SK-N-SH (cell line): Measurements from ENCODE around the gene AGXT. TPM values are rescaled to one million over a fixed set of nuclear protein-coding genes. Genes with fewer than 3 reads are reported as not detected.

Experiments
- CTCF ChIA-PET: fragments of 300-600, 350-600 bp; formaldehyde crosslinking; extraction: SDS; loops from one replicate; lab custom pipeline; 2021; lab: Yijun Ruan, JAX
- POLR2A ChIA-PET: fragments of 350-600 bp; sonication (Branson Sonifier 250); formaldehyde crosslinking; extraction: SDS; loops from one replicate; lab custom pipeline; 2020; ENCODE audit warnings: antibody characterized with exemption, inconsistent platforms; lab: Yijun Ruan, JAX
- DNase-seq: peaks from one replicate; pipeline ENCODE4 v3.0.0; 2012
- H2AFZ ChIP-seq: fragments of 200-600 bp; sonication (generic); 2 replicates; pipeline ENCODE4 v1.8.1; 2016; ENCODE audit warnings: antibody characterized with exemption, mild to moderate bottlenecking, low read depth
- H3F3A ChIP-seq: fragments of 200-600 bp; sonication (generic); replicated peaks from 2 replicates; pipeline ENCODE3; 2016; ENCODE audit warnings: antibody characterized with exemption, mild to moderate bottlenecking; ENCODE audit not compliant: insufficient read depth
- H3K27ac ChIP-seq, 2 experiments: fragments of 200-500 bp in 1 of 2; fragments of 200-600 bp in 1 of 2; sonication (Bioruptor generic) in 1 of 2; sonication (generic), shearing (Covaris generic) in 1 of 2; 2 replicates each; pipeline versions ENCODE4 v1.5.1 to v1.6.1; 2014 to 2016; ENCODE audit warnings: low read depth in 2 of 2, inconsistent platforms in 1 of 2, low read length in 1 of 2, mild to moderate bottlenecking in 1 of 2, mixed read lengths in 1 of 2
- H3K27me3 ChIP-seq: fragments of 200-600 bp; sonication (generic), shearing (Covaris generic); 2 replicates; pipeline ENCODE4 v1.6.1; 2016; ENCODE audit warnings: mixed run types; ENCODE audit not compliant: insufficient read depth
- H3K36me3 ChIP-seq, 2 experiments: fragments of 200-500 bp in 1 of 2; fragments of 200-600 bp in 1 of 2; sonication (Bioruptor generic) in 1 of 2; sonication (generic) in 1 of 2; replicated peaks in 1 of 2; 2 replicates each; pipeline versions ENCODE3 to v1.5.1; 2014 to 2016; ENCODE audit warnings: low read length in 1 of 2, mild to moderate bottlenecking in 1 of 2; ENCODE audit not compliant: insufficient read depth in 2 of 2, control insufficient read depth in 1 of 2
- H3K4me1 ChIP-seq, 2 experiments: fragments of 200-500 bp in 1 of 2; fragments of 200-600 bp in 1 of 2; sonication (Bioruptor generic) in 1 of 2; sonication (generic), shearing (Covaris generic) in 1 of 2; 2 replicates each; pipeline versions ENCODE4 v1.5.1 to v1.6.1; 2014 to 2016; ENCODE audit warnings: low read depth in 1 of 2, low read length in 1 of 2, mixed run types in 1 of 2; ENCODE audit not compliant: insufficient read depth in 2 of 2, control insufficient read depth in 1 of 2
- H3K4me2 ChIP-seq: fragments of 200-600 bp; sonication (generic), shearing (Covaris generic); 2 replicates; pipeline ENCODE4 v1.6.1; 2017; ENCODE audit warnings: mixed run types
- H3K4me3 ChIP-seq, 2 experiments: fragments of 200-500 bp in 1 of 2; fragments of 200-600 bp in 1 of 2; sonication (Bioruptor generic) in 1 of 2; sonication (generic), shearing (Covaris generic) in 1 of 2; 2 replicates each; pipeline versions ENCODE4 v1.5.1 to v1.8.1; 2014 to 2016; ENCODE audit warnings: low read depth in 2 of 2, inconsistent platforms in 1 of 2, low read length in 1 of 2, mild to moderate bottlenecking in 1 of 2, mixed read lengths in 1 of 2, moderate library complexity in 1 of 2
- H3K79me2 ChIP-seq: fragments of 200-600 bp; sonication (generic); 2 replicates; pipeline ENCODE4 v1.8.1; 2017; ENCODE audit warnings: mild to moderate bottlenecking; ENCODE audit not compliant: insufficient read depth
- H3K9ac ChIP-seq: fragments of 200-600 bp; sonication (generic); 2 replicates; pipeline ENCODE4 v1.6.1; 2017; ENCODE audit warnings: mixed run types
- H3K9me2 ChIP-seq: fragments of 200-600 bp; sonication (generic); 2 replicates; pipeline ENCODE4 v1.6.1; 2017; ENCODE audit warnings: mixed run types
- H3K9me3 ChIP-seq: fragments of 200-600 bp; sonication (generic); 2 replicates; pipeline ENCODE4 v1.6.1; 2017; ENCODE audit warnings: mixed run types, mild to moderate bottlenecking, moderate library complexity
- H4K20me1 ChIP-seq: fragments of 200-600 bp; sonication (generic); 2 replicates; pipeline ENCODE4 v1.6.1; 2017; ENCODE audit warnings: mild to moderate bottlenecking, mixed run types; ENCODE audit not compliant: insufficient read depth
- ELF1 ChIP-seq: IDR thresholded peaks from 2 replicates; pipeline ENCODE4 v1.4.0; 2012
- FOSL2 ChIP-seq: IDR thresholded peaks from 2 replicates; pipeline ENCODE4 v1.4.0; 2012; ENCODE audit warnings: low read depth, mild to moderate bottlenecking, moderate library complexity, borderline replicate concordance
- FOXJ3 ChIP-seq: sonication (generic); formaldehyde crosslinking; IDR thresholded peaks from 2 replicates; pipeline ENCODE4 v1.5.1; 2020; ENCODE audit warnings: mild to moderate bottlenecking, missing genetic modification reagents
- FOXM1 ChIP-seq: IDR thresholded peaks from 2 replicates; pipeline ENCODE4 v1.4.0; 2012; ENCODE audit warnings: low read depth, mild to moderate bottlenecking
- GABPA ChIP-seq: IDR thresholded peaks from 2 replicates; pipeline ENCODE4 v1.4.0; 2012; ENCODE audit warnings: low read depth, mild to moderate bottlenecking
- JUND ChIP-seq: IDR thresholded peaks from 2 replicates; pipeline ENCODE4 v1.4.0; 2012
- NFIC ChIP-seq: IDR thresholded peaks from 2 replicates; pipeline ENCODE4 v1.4.0; 2012; ENCODE audit warnings: borderline replicate concordance
- NRF1 ChIP-seq: IDR thresholded peaks from 2 replicates; pipeline ENCODE4 v1.6.1; 2012; ENCODE audit warnings: low read depth, mild to moderate bottlenecking, low read length
- POLR2AphosphoS5 ChIP-seq: IDR thresholded peaks from 2 replicates; pipeline ENCODE4 v1.6.1; 2012; ENCODE audit warnings: low read depth, low read length
- RAD21 ChIP-seq: IDR thresholded peaks from 2 replicates; pipeline ENCODE4 v1.6.1; 2012; ENCODE audit warnings: mild to moderate bottlenecking, low read length
- RCOR1 ChIP-seq: fragments of 150-350 bp; IDR thresholded peaks from 2 replicates; pipeline ENCODE4 v1.6.1; 2017; ENCODE audit warnings: antibody characterized with exemption, low read length
- RFX5 ChIP-seq: IDR thresholded peaks from 2 replicates; pipeline ENCODE4 v1.6.1; 2012; ENCODE audit warnings: mild to moderate bottlenecking, improper control_type of control experiment, low read length
- RXRA ChIP-seq: IDR thresholded peaks from 2 replicates; pipeline ENCODE4 v1.4.0; 2012; ENCODE audit warnings: low read depth, mild to moderate bottlenecking, borderline replicate concordance
- TCF12 ChIP-seq: IDR thresholded peaks from 2 replicates; pipeline ENCODE4 v1.4.0; 2012
- TEAD4 ChIP-seq: IDR thresholded peaks from 2 replicates; pipeline ENCODE4 v1.4.0; 2012; ENCODE audit warnings: mild to moderate bottlenecking, borderline replicate concordance; ENCODE audit not compliant: insufficient read depth
- WGBS: methylation state at CpG from one replicate; pipeline ENCODE4 v1.1.6; 2017; ENCODE audit warnings: low lambda C conversion rate; 5-methylcytosine and 5-hydroxymethylcytosine counted together
- polyA plus RNA-seq, 3 experiments: library from polyadenylated mRNA; depleted of rRNA; stranded (reverse); fragments of >200 nt; gene quantifications; 2 replicates each; pipeline ENCODE4 v1.2.3, GENCODE V29; 2012
- TF ChIP-seq, protein P1 (sequence below): IDR thresholded peaks from 2 replicates; pipeline ENCODE4; 2012
- TF ChIP-seq, protein P2 (sequence below): IDR thresholded peaks from 2 replicates; pipeline ENCODE4 v1.4.0; 2012; ENCODE audit warnings: low read depth, borderline replicate concordance
- TF ChIP-seq, protein P3 (sequence below): fragments of 150-350 bp; IDR thresholded peaks from 2 replicates; pipeline ENCODE4 v1.6.1; 2017; ENCODE audit warnings: antibody characterized with exemption, low read length, low read depth, borderline replicate concordance
- TF ChIP-seq, protein P4 (sequence below): fragments of 150-350 bp; IDR thresholded peaks from 2 replicates; pipeline ENCODE4 v1.6.1; 2016; ENCODE audit warnings: mild to moderate bottlenecking, low read depth, low read length
- TF ChIP-seq, protein P5 (sequence below): IDR thresholded peaks from 2 replicates; pipeline ENCODE4 v1.4.0; 2012; ENCODE audit warnings: low read depth

The AGXT gene
- polyA plus RNA-seq, 1 of the 3 experiments (the other 2 are of a cell fraction) = not detected

DNA sequence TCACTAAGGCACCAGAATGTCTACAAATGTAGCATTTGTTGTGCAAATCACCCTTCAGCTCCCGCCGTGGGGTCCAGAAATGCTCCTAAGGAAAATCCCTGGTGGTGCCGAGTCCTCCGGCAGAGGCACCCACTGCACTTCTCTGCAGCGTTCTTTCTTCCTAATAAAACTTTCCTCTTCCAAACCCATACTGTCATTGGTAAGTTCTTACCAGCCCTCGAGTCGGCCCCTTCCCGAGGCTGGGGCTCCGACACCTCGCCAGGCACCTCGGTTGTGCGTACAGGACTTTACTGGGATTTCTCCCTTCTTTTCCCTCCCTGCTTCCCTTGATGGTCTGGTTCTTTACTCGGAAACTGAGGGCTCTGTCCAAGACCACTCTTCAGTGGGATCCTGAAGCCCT, 10.3 kb upstream of the AGXT start:
- no peaks in the 10 kb centered on the region for H3K9me2 ChIP-seq
- no peak overlapping the region for H2AFZ ChIP-seq
- ChIA-PET CTCF (interaction anchor here (0.8 to 1.7 kb wide), 5 partner anchors 9 to 56 kb away, joined by 3 to 4 read pairs (median 3); no protein-coding TSS in a partner anchor), POLR2A (no interaction called here)
- WGBS = 56% methylated on average over 13 of the region's 13 CpGs
- no peak for DNase-seq
- no peaks in the 10 kb centered on the region for H3K9me3 ChIP-seq
- H3K27ac ChIP-seq = no peak overlapping the region
- no peaks in the 10 kb centered on the region for H3F3A ChIP-seq
- H3K36me3 ChIP-seq = no peaks in the 10 kb centered on the region
- H3K4me3 ChIP-seq = no peak overlapping the region
- peaks cover 15% of the 10 kb centered on the region for H3K27me3 ChIP-seq
- H3K79me2 ChIP-seq = no peaks in the 10 kb centered on the region
- H3K9ac ChIP-seq = no peak overlapping the region
- no peaks in the 10 kb centered on the region for H4K20me1 ChIP-seq
- H3K4me1 ChIP-seq = no peaks in the 10 kb centered on the region
- TF ChIP-seq FOSL2 = no peak
- no peak for TF ChIP-seq NRF1
- TF ChIP-seq, protein P1, sequence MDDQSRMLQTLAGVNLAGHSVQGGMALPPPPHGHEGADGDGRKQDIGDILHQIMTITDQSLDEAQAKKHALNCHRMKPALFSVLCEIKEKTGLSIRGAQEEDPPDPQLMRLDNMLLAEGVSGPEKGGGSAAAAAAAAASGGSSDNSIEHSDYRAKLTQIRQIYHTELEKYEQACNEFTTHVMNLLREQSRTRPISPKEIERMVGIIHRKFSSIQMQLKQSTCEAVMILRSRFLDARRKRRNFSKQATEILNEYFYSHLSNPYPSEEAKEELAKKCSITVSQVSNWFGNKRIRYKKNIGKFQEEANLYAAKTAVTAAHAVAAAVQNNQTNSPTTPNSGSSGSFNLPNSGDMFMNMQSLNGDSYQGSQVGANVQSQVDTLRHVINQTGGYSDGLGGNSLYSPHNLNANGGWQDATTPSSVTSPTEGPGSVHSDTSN = no peak
- TF ChIP-seq JUND = no peak
- no peak for TF ChIP-seq RCOR1
- TF ChIP-seq, protein P2, sequence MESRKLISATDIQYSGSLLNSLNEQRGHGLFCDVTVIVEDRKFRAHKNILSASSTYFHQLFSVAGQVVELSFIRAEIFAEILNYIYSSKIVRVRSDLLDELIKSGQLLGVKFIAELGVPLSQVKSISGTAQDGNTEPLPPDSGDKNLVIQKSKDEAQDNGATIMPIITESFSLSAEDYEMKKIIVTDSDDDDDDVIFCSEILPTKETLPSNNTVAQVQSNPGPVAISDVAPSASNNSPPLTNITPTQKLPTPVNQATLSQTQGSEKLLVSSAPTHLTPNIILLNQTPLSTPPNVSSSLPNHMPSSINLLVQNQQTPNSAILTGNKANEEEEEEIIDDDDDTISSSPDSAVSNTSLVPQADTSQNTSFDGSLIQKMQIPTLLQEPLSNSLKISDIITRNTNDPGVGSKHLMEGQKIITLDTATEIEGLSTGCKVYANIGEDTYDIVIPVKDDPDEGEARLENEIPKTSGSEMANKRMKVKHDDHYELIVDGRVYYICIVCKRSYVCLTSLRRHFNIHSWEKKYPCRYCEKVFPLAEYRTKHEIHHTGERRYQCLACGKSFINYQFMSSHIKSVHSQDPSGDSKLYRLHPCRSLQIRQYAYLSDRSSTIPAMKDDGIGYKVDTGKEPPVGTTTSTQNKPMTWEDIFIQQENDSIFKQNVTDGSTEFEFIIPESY = no peak
- TF ChIP-seq RFX5 = no peak
- TF ChIP-seq, protein P3, sequence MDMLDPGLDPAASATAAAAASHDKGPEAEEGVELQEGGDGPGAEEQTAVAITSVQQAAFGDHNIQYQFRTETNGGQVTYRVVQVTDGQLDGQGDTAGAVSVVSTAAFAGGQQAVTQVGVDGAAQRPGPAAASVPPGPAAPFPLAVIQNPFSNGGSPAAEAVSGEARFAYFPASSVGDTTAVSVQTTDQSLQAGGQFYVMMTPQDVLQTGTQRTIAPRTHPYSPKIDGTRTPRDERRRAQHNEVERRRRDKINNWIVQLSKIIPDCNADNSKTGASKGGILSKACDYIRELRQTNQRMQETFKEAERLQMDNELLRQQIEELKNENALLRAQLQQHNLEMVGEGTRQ = no peak
- no peak for TF ChIP-seq TEAD4
- TF ChIP-seq RAD21 = no peak
- TF ChIP-seq NFIC = no peak
- no peak for TF ChIP-seq RXRA
- no peak overlapping the region for H3K4me2 ChIP-seq

DNA sequence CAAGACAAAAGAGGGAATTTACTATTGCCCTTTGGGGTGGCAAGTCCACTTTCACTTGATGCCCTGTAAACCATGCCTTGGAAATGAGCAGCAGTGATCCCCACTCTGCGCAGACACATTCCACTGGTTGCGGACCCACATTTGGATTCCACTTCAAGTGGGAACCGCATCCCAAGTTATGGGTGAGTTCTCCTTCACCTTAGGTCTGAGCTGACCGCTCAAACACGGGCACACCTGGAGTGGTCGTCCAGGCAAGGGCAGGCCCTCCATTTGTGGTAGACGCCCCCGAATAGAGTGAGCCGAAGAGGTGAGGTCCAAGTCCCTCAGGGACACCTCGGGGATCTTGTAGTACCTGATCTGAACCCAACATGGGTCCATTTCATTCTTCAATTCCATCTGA, 9.8 kb upstream of the AGXT start:
- no peaks in the 10 kb centered on the region for H3F3A ChIP-seq
- H3K9ac ChIP-seq = no peak overlapping the region
- WGBS = 40% methylated on average over 4 of the region's 10 CpGs
- no peaks in the 10 kb centered on the region for H3K9me3 ChIP-seq
- H3K4me2 ChIP-seq = no peak overlapping the region
- H3K27ac ChIP-seq = no peak overlapping the region
- no peaks in the 10 kb centered on the region for H3K9me2 ChIP-seq
- ChIA-PET POLR2A (no interaction called here), CTCF (interaction anchor here (0.9 to 6.4 kb wide), 3 partner anchors 7 to 55 kb away, joined by 3 to 44 read pairs (median 4); no protein-coding TSS in a partner anchor)
- H3K4me1 ChIP-seq = no peaks in the 10 kb centered on the region
- H4K20me1 ChIP-seq = no peaks in the 10 kb centered on the region
- no peak overlapping the region for H3K4me3 ChIP-seq
- H3K79me2 ChIP-seq = no peaks in the 10 kb centered on the region
- peaks cover 19% of the 10 kb centered on the region for H3K27me3 ChIP-seq
- H3K36me3 ChIP-seq = no peaks in the 10 kb centered on the region
- H2AFZ ChIP-seq = no peak overlapping the region
- DNase-seq = no peak
- TF ChIP-seq RCOR1 (no peak), FOXM1 (no peak), FOXJ3 (CRISPR knock-in tag) (no peak), GABPA (no peak), POLR2AphosphoS5 (no peak), JUND (no peak), NRF1 (no peak), ELF1 (no peak), TEAD4 (no peak), RXRA (no peak), NFIC (no peak), TCF12 (no peak), RFX5 (no peak)
- TF ChIP-seq, protein P2 = no peak
- TF ChIP-seq, protein P4, sequence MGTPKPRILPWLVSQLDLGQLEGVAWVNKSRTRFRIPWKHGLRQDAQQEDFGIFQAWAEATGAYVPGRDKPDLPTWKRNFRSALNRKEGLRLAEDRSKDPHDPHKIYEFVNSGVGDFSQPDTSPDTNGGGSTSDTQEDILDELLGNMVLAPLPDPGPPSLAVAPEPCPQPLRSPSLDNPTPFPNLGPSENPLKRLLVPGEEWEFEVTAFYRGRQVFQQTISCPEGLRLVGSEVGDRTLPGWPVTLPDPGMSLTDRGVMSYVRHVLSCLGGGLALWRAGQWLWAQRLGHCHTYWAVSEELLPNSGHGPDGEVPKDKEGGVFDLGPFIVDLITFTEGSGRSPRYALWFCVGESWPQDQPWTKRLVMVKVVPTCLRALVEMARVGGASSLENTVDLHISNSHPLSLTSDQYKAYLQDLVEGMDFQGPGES = no peak
- TF ChIP-seq, protein P5, sequence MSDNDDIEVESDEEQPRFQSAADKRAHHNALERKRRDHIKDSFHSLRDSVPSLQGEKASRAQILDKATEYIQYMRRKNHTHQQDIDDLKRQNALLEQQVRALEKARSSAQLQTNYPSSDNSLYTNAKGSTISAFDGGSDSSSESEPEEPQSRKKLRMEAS = no peak
